NT2/D1 (cell line): Measurements from ENCODE around the gene NAA15.
"Not testable (repeated sequence)": the region's sequence is repeated elsewhere in the genome, so short reads cannot be mapped to it uniquely, and the experiment has no call there.

ENCODE experiments used
- DNase-seq: peaks from one replicate; pipeline ENCODE4 v3.0.0-alpha.2; 2011; ENCODE audit warnings: low read depth, low spot score
- H3K27me3 ChIP-seq: 2 replicates; pipeline ENCODE4 v1.6.0; 2011; ENCODE audit warnings: mild to moderate bottlenecking; ENCODE audit not compliant: insufficient read length, insufficient read depth
- H3K36me3 ChIP-seq: 2 replicates; pipeline ENCODE4 v1.6.1; 2011; ENCODE audit warnings: mild to moderate bottlenecking, low read length, mixed read lengths; ENCODE audit not compliant: insufficient read depth, insufficient read length
- H3K4me1 ChIP-seq: 2 replicates; pipeline ENCODE4 v1.5.1; 2011; ENCODE audit not compliant: insufficient read depth, insufficient read length
- H3K4me3 ChIP-seq: 2 replicates; pipeline ENCODE4 v1.5.1; 2011; ENCODE audit warnings: low read depth; ENCODE audit not compliant: insufficient read length
- H3K9ac ChIP-seq: 2 replicates; pipeline ENCODE4 v1.6.0; 2011; ENCODE audit warnings: low read depth; ENCODE audit not compliant: insufficient read length
- H3K9me3 ChIP-seq: 2 replicates; pipeline ENCODE4 v1.5.1; 2011; ENCODE audit warnings: mild to moderate bottlenecking, low read length; ENCODE audit not compliant: insufficient read depth
- SUZ12 ChIP-seq: IDR thresholded peaks from 2 replicates; pipeline ENCODE4 v1.6.1; 2011; ENCODE audit not compliant: insufficient read length, insufficient read depth; ENCODE audit errors: extremely low read depth
- YY1 ChIP-seq: IDR thresholded peaks from 2 replicates; pipeline ENCODE4 v1.6.1; 2011; ENCODE audit not compliant: insufficient read length, insufficient read depth
- ZNF274 ChIP-seq: IDR thresholded peaks from 2 replicates; pipeline ENCODE4 v1.6.1; 2011; ENCODE audit warnings: mild to moderate bottlenecking, low read depth, low read length

The NAA15 gene

GRCh38 chr4:139460565-139460964 lies 159.3 kb downstream of the NAA15 start:
- Histone ChIP-seq H3K27me3 (no peaks in the 10 kb centered on the region), H3K9me3 (no peaks in the 10 kb centered on the region), H3K9ac (no peak overlapping the region), H3K4me3 (no peak overlapping the region), H3K36me3 (no peaks in the 10 kb centered on the region), H3K4me1 (no peaks in the 10 kb centered on the region)
- TF ChIP-seq SUZ12 (no peak), ZNF274 (no peak), YY1 (no peak)
- no peak for DNase-seq

- Histone ChIP-seq H3K9me3 (no peaks in the 10 kb centered on the region), H3K4me1 (no peaks in the 10 kb centered on the region), H3K36me3 (no peaks in the 10 kb centered on the region), H3K4me3 (no peak overlapping the region), H3K9ac (no peak overlapping the region), H3K27me3 (no peaks in the 10 kb centered on the region)
- TF ChIP-seq YY1 (no peak), ZNF274 (no peak), SUZ12 (no peak)
- DNase-seq, result no peak
Measured at GRCh38 chr4:139461022-139461628, 159.8 kb downstream of the NAA15 start.

DNA sequence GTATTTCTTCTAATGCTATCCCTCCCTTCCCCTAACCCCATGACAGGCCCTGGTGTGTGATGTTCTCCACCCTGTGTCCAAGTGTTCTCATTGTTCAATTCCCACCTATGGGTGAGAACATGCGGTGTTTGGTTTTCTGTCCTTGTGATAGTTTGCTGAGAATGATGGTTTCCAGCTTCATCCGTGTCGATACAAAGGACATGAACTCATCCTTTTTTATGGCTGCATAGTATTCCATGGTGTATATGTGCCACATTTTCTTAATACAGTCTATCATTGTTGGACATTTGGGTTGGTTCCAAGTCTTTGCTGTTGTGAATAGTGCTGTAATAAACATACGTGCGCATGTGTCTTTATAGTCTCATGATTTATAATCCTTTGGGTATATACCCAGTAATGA lies 163.2 kb downstream of the NAA15 start:
- not testable (repeated sequence) for H3K4me1 ChIP-seq, H3K36me3 ChIP-seq, H3K9me3 ChIP-seq, DNase-seq, H3K4me3 ChIP-seq, H3K27me3 ChIP-seq, H3K9ac ChIP-seq

- no peak for DNase-seq
- TF ChIP-seq ZNF274 (no peak), YY1 (no peak), SUZ12 (no peak)
- no peak overlapping the region for H3K9ac ChIP-seq
- no peaks in the 10 kb centered on the region for H3K27me3 ChIP-seq
- H3K9me3 ChIP-seq, result peaks cover 7% of the 10 kb centered on the region; the same call in 1 of the 2 replicates
- no peak overlapping the region for H3K4me3 ChIP-seq
- H3K36me3 ChIP-seq, result no peaks in the 10 kb centered on the region
- no peaks in the 10 kb centered on the region for H3K4me1 ChIP-seq
Measured at GRCh38 chr4:139465922-139466321, 164.6 kb downstream of the NAA15 start.

GRCh38 chr4:139468756-139469155 lies 167.5 kb downstream of the NAA15 start:
- H3K9ac ChIP-seq, H3K4me1 ChIP-seq, H3K27me3 ChIP-seq, DNase-seq, H3K4me3 ChIP-seq: not testable (repeated sequence)
- Histone ChIP-seq H3K36me3 (peaks cover 11% of the 10 kb centered on the region), H3K9me3 (peaks cover 27% of the 10 kb centered on the region; the same call in 1 of the 2 replicates)

DNA sequence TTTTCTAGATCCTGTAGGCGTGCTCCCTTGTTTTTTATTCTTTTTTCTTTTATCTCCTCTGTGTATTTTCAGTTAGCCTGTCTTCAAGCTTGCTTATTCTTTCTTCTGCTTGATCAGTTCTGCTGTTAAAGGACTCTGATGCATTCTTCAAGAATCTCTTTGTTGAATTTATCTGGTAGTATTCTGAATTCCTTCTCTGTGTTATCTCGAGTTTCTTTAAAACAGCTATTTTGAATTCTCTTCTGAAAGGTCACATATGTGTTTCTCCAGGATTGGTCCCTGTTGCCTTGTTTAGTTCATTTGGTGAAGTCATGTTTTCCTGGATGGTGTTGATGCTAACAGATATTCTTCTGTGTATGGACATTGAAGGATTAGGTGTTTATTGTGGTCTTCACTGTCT lies 167.9 kb downstream of the NAA15 start:
- Histone ChIP-seq H3K36me3 (peaks cover 11% of the 10 kb centered on the region), H3K27me3 (no peaks in the 10 kb centered on the region), H3K4me1 (no peaks in the 10 kb centered on the region), H3K9me3 (peaks cover 27% of the 10 kb centered on the region; the same call in 1 of the 2 replicates), H3K4me3 (no peak overlapping the region), H3K9ac (no peak overlapping the region)
- no peak for DNase-seq
- TF ChIP-seq ZNF274 (no peak), YY1 (no peak), SUZ12 (no peak)
